ENCODE data around the gene ATRNL1.

ATRNL1 gene

GRCh38 chr10:115939101-115939854 lies 846.1 kb downstream of the ATRNL1 start:
- Histone ChIP-seq H3K4me1 (no peaks in the 10 kb centered on the region), H3K36me3 (no peaks in the 10 kb centered on the region)

GRCh38 chr10:115941361-115941771 lies 848.2 kb downstream of the ATRNL1 start:
- no peaks in the 10 kb centered on the region for H3K36me3 ChIP-seq
- no peak for TF ChIP-seq CTCF (IDR thresholded peaks at IDR 0.05; ENCODE audit: low read depth, low read length)
- no peaks in the 10 kb centered on the region for H3K4me1 ChIP-seq
- DNase-seq = no peak
- H3K9me3 ChIP-seq = no peaks in the 10 kb centered on the region
- no peak overlapping the region for H3K4me3 ChIP-seq (ENCODE audit: low read depth, low read length)
- H3K27me3 ChIP-seq = no peaks in the 10 kb centered on the region

More at GRCh38 chr10:115939101-115939854, 846.1 kb downstream of the ATRNL1 start:
- DNase-seq = no peak
- no peaks in the 10 kb centered on the region for H3K27me3 ChIP-seq
- H3K9me3 ChIP-seq = no peaks in the 10 kb centered on the region
- H3K4me3 ChIP-seq (ENCODE audit: low read depth, low read length) = no peak overlapping the region
- no peak for TF ChIP-seq CTCF (IDR thresholded peaks at IDR 0.05; ENCODE audit: low read depth, low read length)

GRCh38 chr10:115942101-115942500 lies 848.9 kb downstream of the ATRNL1 start:
- DNase-seq = no peak
- H3K4me3 ChIP-seq (ENCODE audit: low read depth, low read length) = no peak overlapping the region
- no peaks in the 10 kb centered on the region for H3K4me1 ChIP-seq
- no peaks in the 10 kb centered on the region for H3K36me3 ChIP-seq
- TF ChIP-seq CTCF (IDR thresholded peaks at IDR 0.05; ENCODE audit: low read depth, low read length) = no peak
- H3K9me3 ChIP-seq = no peaks in the 10 kb centered on the region
- H3K27me3 ChIP-seq = no peaks in the 10 kb centered on the region

GRCh38 chr10:115944538-115944937 lies 851.4 kb downstream of the ATRNL1 start:
- no peak for DNase-seq
- Histone ChIP-seq H3K4me3 (ENCODE audit: low read depth, low read length) (no peak overlapping the region), H3K36me3 (no peaks in the 10 kb centered on the region), H3K4me1 (no peaks in the 10 kb centered on the region), H3K9me3 (no peaks in the 10 kb centered on the region), H3K27me3 (no peaks in the 10 kb centered on the region)
- TF ChIP-seq CTCF (IDR thresholded peaks at IDR 0.05; ENCODE audit: low read depth, low read length) = no peak

GRCh38 chr10:115945701-115946445 lies 852.7 kb downstream of the ATRNL1 start:
- DNase-seq = no peak
- H3K9me3 ChIP-seq = no peaks in the 10 kb centered on the region
- no peak overlapping the region for H3K4me3 ChIP-seq (ENCODE audit: low read depth, low read length)
- H3K36me3 ChIP-seq = no peaks in the 10 kb centered on the region
- H3K4me1 ChIP-seq = no peaks in the 10 kb centered on the region
- no peak for TF ChIP-seq CTCF (IDR thresholded peaks at IDR 0.05; ENCODE audit: low read depth, low read length)
- no peaks in the 10 kb centered on the region for H3K27me3 ChIP-seq

GRCh38 chr10:115947104-115947503 lies 853.9 kb downstream of the ATRNL1 start:
- no peak for TF ChIP-seq CTCF (IDR thresholded peaks at IDR 0.05; ENCODE audit: low read depth, low read length)
- Histone ChIP-seq H3K9me3 (no peaks in the 10 kb centered on the region), H3K4me1 (no peaks in the 10 kb centered on the region), H3K27me3 (no peaks in the 10 kb centered on the region), H3K4me3 (ENCODE audit: low read depth, low read length) (no peak overlapping the region), H3K36me3 (no peaks in the 10 kb centered on the region)
- no peak for DNase-seq

All from BE2C (cell line).